BLaER1 (cell line): ENCODE measurements around the gene LRRC23.

Experiments
- H3K27ac ChIP-seq: shearing (Covaris generic); formaldehyde crosslinking; 2 replicates; pipeline ENCODE4 v1.8.1; 2022
- H3K27me3 ChIP-seq: shearing (Covaris generic); formaldehyde crosslinking; 2 replicates; pipeline ENCODE4 v1.8.1; 2022
- H3K36me3 ChIP-seq: shearing (Covaris generic); formaldehyde crosslinking; 2 replicates; pipeline ENCODE4 v1.8.1; 2022
- H3K4me1 ChIP-seq: shearing (Covaris generic); formaldehyde crosslinking; 2 replicates; pipeline ENCODE4 v1.8.1; 2022
- H3K4me2 ChIP-seq: shearing (Covaris generic); formaldehyde crosslinking; 2 replicates; pipeline ENCODE4 v1.8.1; 2022
- H3K4me3 ChIP-seq: shearing (Covaris generic); formaldehyde crosslinking; 2 replicates; pipeline ENCODE4 v1.8.1; 2022
- H3K9ac ChIP-seq: shearing (Covaris generic); formaldehyde crosslinking; 2 replicates; pipeline ENCODE4 v1.8.1; 2022
- H3K9me3 ChIP-seq: shearing (Covaris generic); formaldehyde crosslinking; 2 replicates; pipeline ENCODE4 v1.8.1; 2022
- H4K20me1 ChIP-seq: shearing (Covaris generic); formaldehyde crosslinking; 2 replicates; pipeline ENCODE4 v1.8.1; 2022
- Cebpa-rat ChIP-seq: shearing (Covaris generic); IDR thresholded peaks from 2 replicates; pipeline ENCODE4 v1.8.1; 2022

Gene LRRC23

GRCh38 chr12:6923851-6924250 is 19.2 kb downstream of the LRRC23 start:
- no peak overlapping the region for H3K9ac ChIP-seq
- H3K9me3 ChIP-seq: no peaks in the 10 kb centered on the region
- peak overlapping the region; percentile 86 for H3K4me2 ChIP-seq
- no peak overlapping the region for H3K27ac ChIP-seq
- H4K20me1 ChIP-seq: peaks cover 2% of the 10 kb centered on the region
- peaks cover 72% of the 10 kb centered on the region for H3K4me1 ChIP-seq
- no peaks in the 10 kb centered on the region; the same call in 1 of the 2 replicates for H3K36me3 ChIP-seq
- no peak for TF ChIP-seq Cebpa-rat
- no peak overlapping the region for H3K4me3 ChIP-seq
- H3K27me3 ChIP-seq: no peaks in the 10 kb centered on the region

- Histone ChIP-seq H4K20me1 (peaks cover 15% of the 10 kb centered on the region), H3K9me3 (no peaks in the 10 kb centered on the region), H3K27me3 (no peaks in the 10 kb centered on the region), H3K4me1 (peaks cover 80% of the 10 kb centered on the region), H3K36me3 (peaks cover 4% of the 10 kb centered on the region; the same call in 1 of the 2 replicates), H3K27ac (no peak overlapping the region; the same call in none of the 2 replicates), H3K4me2 (peak overlapping the region; percentile 86), H3K4me3 (no peak overlapping the region), H3K9ac (0 out of 2 replicates have a peak overlapping the region, but pooled peaks have one; percentile 17)
- no peak for TF ChIP-seq Cebpa-rat
These were observed 20.6 kb downstream of the LRRC23 start for GRCh38 chr12:6925239-6925539.

GRCh38 chr12:6925540-6926279 is 21.1 kb downstream of the LRRC23 start:
- H3K27me3 ChIP-seq: no peaks in the 10 kb centered on the region
- peaks cover 85% of the 10 kb centered on the region for H3K4me1 ChIP-seq
- peaks cover 5% of the 10 kb centered on the region; the same call in 1 of the 2 replicates for H3K36me3 ChIP-seq
- no peak overlapping the region; the same call in 1 of the 2 replicates for H3K27ac ChIP-seq
- H4K20me1 ChIP-seq: peaks cover 20% of the 10 kb centered on the region
- H3K4me2 ChIP-seq: peak overlapping the region; percentile 86
- TF ChIP-seq Cebpa-rat: no peak
- 0 out of 2 replicates have a peak overlapping the region, but pooled peaks have one; percentile 89 for H3K9ac ChIP-seq
- no peak overlapping the region for H3K4me3 ChIP-seq
- no peaks in the 10 kb centered on the region for H3K9me3 ChIP-seq

- H3K27me3 ChIP-seq: no peaks in the 10 kb centered on the region
- H3K9ac ChIP-seq: peak within 1 kb of the TSS; percentile 89
- H3K4me1 ChIP-seq: peaks cover 88% of the 10 kb centered on the region
- TF ChIP-seq Cebpa-rat: no peak
- H3K36me3 ChIP-seq: peaks cover 5% of the 10 kb centered on the region; the same call in 1 of the 2 replicates
- peak within 1 kb of the TSS; percentile 93 for H3K27ac ChIP-seq
- no peaks in the 10 kb centered on the region for H3K9me3 ChIP-seq
- peak within 1 kb of the TSS; percentile 98 for H3K4me2 ChIP-seq
- peaks cover 35% of the 10 kb centered on the region for H4K20me1 ChIP-seq
- peak within 1 kb of the TSS; percentile 78 for H3K4me3 ChIP-seq
These were observed 22.9 kb downstream of the LRRC23 start, which contains the start of gene ATN1 for GRCh38 chr12:6927379-6928021. Gene ATN1 (plus strand): TSS chr12:6927959. CDS start chr12:6934002, 6,043 bp downstream.

- Histone ChIP-seq H3K4me3 (peak overlapping the region; percentile 78), H3K4me2 (peak overlapping the region; percentile 98), H3K4me1 (peaks cover 85% of the 10 kb centered on the region), H3K27ac (peak overlapping the region; percentile 93), H3K9me3 (no peaks in the 10 kb centered on the region), H3K27me3 (no peaks in the 10 kb centered on the region), H3K9ac (peak overlapping the region; percentile 89), H4K20me1 (peaks cover 42% of the 10 kb centered on the region), H3K36me3 (peaks cover 12% of the 10 kb centered on the region)
- no peak for TF ChIP-seq Cebpa-rat
These were observed 23.5 kb downstream of the LRRC23 start for GRCh38 chr12:6928022-6928702.

- H3K27ac ChIP-seq: peak overlapping the region; percentile 93
- peaks cover 19% of the 10 kb centered on the region for H3K36me3 ChIP-seq
- peak overlapping the region; percentile 98 for H3K4me2 ChIP-seq
- no peaks in the 10 kb centered on the region for H3K27me3 ChIP-seq
- H3K4me3 ChIP-seq: peak overlapping the region; percentile 78
- no peaks in the 10 kb centered on the region for H3K9me3 ChIP-seq
- TF ChIP-seq Cebpa-rat: no peak
- peak overlapping the region; percentile 89 for H3K9ac ChIP-seq
- peaks cover 85% of the 10 kb centered on the region for H3K4me1 ChIP-seq
- peaks cover 49% of the 10 kb centered on the region for H4K20me1 ChIP-seq
These were observed 24.2 kb downstream of the LRRC23 start for GRCh38 chr12:6928703-6929407.

- peaks cover 53% of the 10 kb centered on the region for H4K20me1 ChIP-seq
- peak overlapping the region; percentile 93; the same call in 1 of the 2 replicates for H3K27ac ChIP-seq
- no peaks in the 10 kb centered on the region for H3K27me3 ChIP-seq
- H3K36me3 ChIP-seq: peaks cover 28% of the 10 kb centered on the region
- H3K4me1 ChIP-seq: peaks cover 85% of the 10 kb centered on the region
- no peaks in the 10 kb centered on the region for H3K9me3 ChIP-seq
- peak overlapping the region; percentile 89; the same call in 1 of the 2 replicates for H3K9ac ChIP-seq
- peak overlapping the region; percentile 98 for H3K4me2 ChIP-seq
- no peak for TF ChIP-seq Cebpa-rat
- peak overlapping the region; percentile 78 for H3K4me3 ChIP-seq
These were observed 25.1 kb downstream of the LRRC23 start for GRCh38 chr12:6929466-6930452.

- Histone ChIP-seq H3K4me1 (peaks cover 83% of the 10 kb centered on the region), H3K4me2 (peak overlapping the region; percentile 30; the same call in 1 of the 2 replicates), H3K4me3 (no peak overlapping the region), H3K27me3 (no peaks in the 10 kb centered on the region), H3K9ac (no peak overlapping the region), H3K27ac (no peak overlapping the region), H3K36me3 (peaks cover 44% of the 10 kb centered on the region), H3K9me3 (no peaks in the 10 kb centered on the region), H4K20me1 (peaks cover 66% of the 10 kb centered on the region)
- no peak for TF ChIP-seq Cebpa-rat
These were observed 28.1 kb downstream of the LRRC23 start for GRCh38 chr12:6932766-6933165.
